Hepatocyte (in vitro differentiated cells): Measurements from ENCODE around the gene NRG3. TPM values are rescaled to one million over a fixed set of nuclear protein-coding genes. Genes with fewer than 3 reads are reported as not detected.

Experiments
- DNase-seq: peaks from one replicate; pipeline ENCODE4 v3.0.0-alpha.2; 2016; ENCODE audit warnings: low spot score
- H2AFZ ChIP-seq: fragments of 200-600 bp; sonication (generic); 2 replicates; pipeline ENCODE4 v1.6.0; 2016; ENCODE audit warnings: antibody characterized with exemption, mild to moderate bottlenecking
- H3K27ac ChIP-seq: fragments of 200-600 bp; sonication (generic); 2 replicates; pipeline ENCODE4 v1.5.1; 2016; ENCODE audit warnings: mild to moderate bottlenecking
- H3K27me3 ChIP-seq: fragments of 200-600 bp; sonication (generic); 2 replicates; pipeline ENCODE4 v1.6.1; 2016
- H3K36me3 ChIP-seq: fragments of 200-600 bp; sonication (generic); replicated peaks from 2 replicates; pipeline ENCODE4 v1.5.1; 2016; ENCODE audit warnings: low read depth; ENCODE audit not compliant: insufficient read depth
- H3K4me1 ChIP-seq: fragments of 200-600 bp; sonication (generic); 2 replicates; pipeline ENCODE4 v1.5.1; 2016; ENCODE audit warnings: mild to moderate bottlenecking, moderate library complexity; ENCODE audit not compliant: insufficient read depth
- H3K4me2 ChIP-seq: fragments of 200-600 bp; sonication (generic); 2 replicates; pipeline ENCODE4 v1.6.0; 2016
- H3K4me3 ChIP-seq: fragments of 200-600 bp; sonication (generic); 2 replicates; pipeline ENCODE4 v1.5.1; 2016; ENCODE audit warnings: mild to moderate bottlenecking
- H3K79me2 ChIP-seq: fragments of 200-600 bp; sonication (generic); 2 replicates; pipeline ENCODE4 v1.6.0; 2017; ENCODE audit warnings: mild to moderate bottlenecking
- H3K9me2 ChIP-seq: fragments of 200-600 bp; sonication (generic); replicated peaks from 2 replicates; pipeline ENCODE4 v1.6.0; 2017; ENCODE audit warnings: mild to moderate bottlenecking; ENCODE audit not compliant: insufficient read depth
- H3K9me3 ChIP-seq: fragments of 200-600 bp; sonication (generic); 2 replicates; pipeline ENCODE4 v1.5.1; 2016; ENCODE audit warnings: low read depth, mild to moderate bottlenecking
- H4K20me1 ChIP-seq: fragments of 200-600 bp; sonication (generic); 2 replicates; pipeline ENCODE4 v1.6.0; 2016; ENCODE audit warnings: mild to moderate bottlenecking; ENCODE audit not compliant: insufficient read depth, poor library complexity, severe bottlenecking
- EZH2 ChIP-seq: fragments of 200-600 bp; sonication (generic); IDR thresholded peaks from 2 replicates; pipeline ENCODE4 v1.6.1; 2016; ENCODE audit warnings: antibody characterized with exemption, mild to moderate bottlenecking, borderline replicate concordance
- EZH2phosphoT487 ChIP-seq: fragments of 200-600 bp; sonication (generic); IDR thresholded peaks from one replicate; pipeline ENCODE4 v1.6.1; 2018; ENCODE audit warnings: antibody characterized with exemption, mild to moderate bottlenecking, low read depth, moderate library complexity; ENCODE audit not compliant: unreplicated experiment, severe bottlenecking
- WGBS: methylation state at CpG from one replicate; pipeline ENCODE4 v1.1.6; 2016; ENCODE audit warnings: low lambda C conversion rate; ENCODE audit errors: missing lambda C conversion rate; 5-methylcytosine and 5-hydroxymethylcytosine counted together
- polyA plus RNA-seq: library from polyadenylated mRNA; unstranded; fragments of >200 nt; fragmentation: Nextera tagmentation; extraction: Ambion mirVana; gene quantifications from 2 replicates; pipeline ENCODE4 v1.2.1, GENCODE V29; 2016
- total RNA-seq: library from RNA; depleted of rRNA; stranded (reverse); fragments of >200 nt; gene quantifications from 2 replicates; pipeline ENCODE4 v1.2.3, GENCODE V29; 2014
- TF ChIP-seq, protein P1 (sequence below): fragments of 200-600 bp; sonication (generic); IDR thresholded peaks from 2 replicates; pipeline ENCODE4 v1.5.1; 2016; ENCODE audit warnings: antibody characterized with exemption, mild to moderate bottlenecking; ENCODE audit not compliant: poor library complexity

Gene NRG3
- total and polyA plus RNA-seq, 2 experiments from 2014 or later, result 0.57 to 2.0 TPM

DNA sequence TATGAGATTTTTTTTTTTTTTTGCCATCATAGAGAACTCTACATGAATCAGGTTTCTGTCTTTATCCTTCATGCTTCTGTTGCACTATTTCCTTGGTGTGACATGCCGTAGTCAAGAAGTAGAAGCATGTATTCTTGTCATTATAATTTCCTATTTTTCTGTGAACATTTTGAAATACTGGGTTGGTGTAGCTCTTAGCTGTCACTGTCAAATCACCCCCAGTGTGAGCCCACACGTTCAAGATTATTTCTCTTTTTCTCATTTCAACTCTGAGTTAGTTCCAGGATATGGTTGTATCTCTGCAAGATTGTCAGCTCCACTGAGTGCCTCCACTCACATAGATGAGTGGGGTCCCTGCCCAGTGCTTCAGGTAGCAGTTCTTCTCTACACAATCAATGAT lies 209.5 kb downstream of the NRG3 start:
- no peak overlapping the region for H3K4me3 ChIP-seq
- no peak overlapping the region for H3K27ac ChIP-seq
- H2AFZ ChIP-seq, result no peak overlapping the region
- H4K20me1 ChIP-seq, result no peaks in the 10 kb centered on the region
- TF ChIP-seq, protein P1, sequence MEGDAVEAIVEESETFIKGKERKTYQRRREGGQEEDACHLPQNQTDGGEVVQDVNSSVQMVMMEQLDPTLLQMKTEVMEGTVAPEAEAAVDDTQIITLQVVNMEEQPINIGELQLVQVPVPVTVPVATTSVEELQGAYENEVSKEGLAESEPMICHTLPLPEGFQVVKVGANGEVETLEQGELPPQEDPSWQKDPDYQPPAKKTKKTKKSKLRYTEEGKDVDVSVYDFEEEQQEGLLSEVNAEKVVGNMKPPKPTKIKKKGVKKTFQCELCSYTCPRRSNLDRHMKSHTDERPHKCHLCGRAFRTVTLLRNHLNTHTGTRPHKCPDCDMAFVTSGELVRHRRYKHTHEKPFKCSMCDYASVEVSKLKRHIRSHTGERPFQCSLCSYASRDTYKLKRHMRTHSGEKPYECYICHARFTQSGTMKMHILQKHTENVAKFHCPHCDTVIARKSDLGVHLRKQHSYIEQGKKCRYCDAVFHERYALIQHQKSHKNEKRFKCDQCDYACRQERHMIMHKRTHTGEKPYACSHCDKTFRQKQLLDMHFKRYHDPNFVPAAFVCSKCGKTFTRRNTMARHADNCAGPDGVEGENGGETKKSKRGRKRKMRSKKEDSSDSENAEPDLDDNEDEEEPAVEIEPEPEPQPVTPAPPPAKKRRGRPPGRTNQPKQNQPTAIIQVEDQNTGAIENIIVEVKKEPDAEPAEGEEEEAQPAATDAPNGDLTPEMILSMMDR, result no peak
- TF ChIP-seq EZH2 (no peak), EZH2phosphoT487 (no peak)
- H3K9me2 ChIP-seq, result no peaks in the 10 kb centered on the region
- WGBS, result 80% methylated on average over 2 of the region's 2 CpGs
- H3K4me2 ChIP-seq, result no peak overlapping the region
- no peak for DNase-seq
- H3K4me1 ChIP-seq, result no peaks in the 10 kb centered on the region
- no peaks in the 10 kb centered on the region for H3K9me3 ChIP-seq
- no peaks in the 10 kb centered on the region for H3K36me3 ChIP-seq
- H3K79me2 ChIP-seq, result no peaks in the 10 kb centered on the region
- no peaks in the 10 kb centered on the region for H3K27me3 ChIP-seq

DNA sequence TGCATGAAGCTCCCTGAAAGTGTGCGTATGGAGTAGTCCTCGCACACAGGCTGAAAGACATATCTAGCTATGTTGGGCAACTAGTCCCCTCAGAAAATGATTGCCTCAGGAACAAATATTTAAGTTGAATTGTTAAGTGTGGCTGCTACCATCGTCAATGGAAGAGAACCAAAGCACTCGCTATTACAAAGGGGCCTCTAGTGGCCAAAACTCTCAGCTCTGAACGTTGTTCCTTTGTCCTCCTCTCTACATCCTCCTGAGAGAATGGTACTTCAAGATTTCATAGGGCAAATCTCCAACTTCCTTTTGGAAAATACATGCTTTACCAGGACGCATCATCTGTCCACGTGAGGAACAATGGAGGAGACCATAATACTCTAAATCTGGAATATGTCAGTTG lies 209.9 kb downstream of the NRG3 start:
- H4K20me1 ChIP-seq, result no peaks in the 10 kb centered on the region
- no peak overlapping the region for H3K4me3 ChIP-seq
- no peak for DNase-seq
- TF ChIP-seq EZH2phosphoT487 (no peak), EZH2 (no peak)
- TF ChIP-seq, protein P1, result no peak
- no peaks in the 10 kb centered on the region for H3K79me2 ChIP-seq
- H3K9me3 ChIP-seq, result no peaks in the 10 kb centered on the region
- H3K36me3 ChIP-seq, result no peaks in the 10 kb centered on the region
- no peak overlapping the region for H3K4me2 ChIP-seq
- no peaks in the 10 kb centered on the region for H3K9me2 ChIP-seq
- whole genome bisulfite sequencing, result 70% methylated on average over 7 of the region's 7 CpGs
- no peak overlapping the region for H3K27ac ChIP-seq
- no peak overlapping the region for H2AFZ ChIP-seq
- H3K4me1 ChIP-seq, result no peaks in the 10 kb centered on the region
- no peaks in the 10 kb centered on the region for H3K27me3 ChIP-seq

DNA sequence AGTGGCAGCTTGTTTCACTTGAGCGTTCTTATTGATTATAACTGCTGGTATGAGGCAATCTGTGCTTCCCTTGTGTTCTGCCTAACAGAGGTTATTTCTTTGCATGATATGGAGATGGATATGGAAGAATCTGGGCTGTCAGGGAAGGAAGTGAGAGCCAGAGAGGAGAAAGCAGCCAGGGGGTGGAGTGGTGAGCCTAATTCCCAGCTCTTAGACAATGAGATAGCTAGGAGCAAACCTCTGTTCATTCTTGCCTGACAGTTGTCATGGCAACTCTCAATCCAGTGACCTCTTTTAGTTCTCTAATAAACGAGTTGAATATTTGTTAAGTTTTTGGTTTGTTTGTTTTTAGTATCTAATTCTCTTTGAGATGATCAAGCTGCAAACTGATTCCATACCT lies 214.3 kb downstream of the NRG3 start:
- Histone ChIP-seq H3K79me2 (no peaks in the 10 kb centered on the region), H3K4me2 (no peak overlapping the region), H3K27me3 (no peaks in the 10 kb centered on the region), H3K4me1 (no peaks in the 10 kb centered on the region), H3K36me3 (no peaks in the 10 kb centered on the region), H2AFZ (no peak overlapping the region), H3K9me3 (no peaks in the 10 kb centered on the region), H3K9me2 (no peaks in the 10 kb centered on the region), H3K4me3 (no peak overlapping the region), H4K20me1 (no peaks in the 10 kb centered on the region), H3K27ac (no peak overlapping the region)
- DNase-seq, result no peak
- TF ChIP-seq EZH2 (no peak), EZH2phosphoT487 (no peak)
- TF ChIP-seq, protein P1, result no peak
- WGBS, result 39% methylated on average over 2 of the region's 2 CpGs

DNA sequence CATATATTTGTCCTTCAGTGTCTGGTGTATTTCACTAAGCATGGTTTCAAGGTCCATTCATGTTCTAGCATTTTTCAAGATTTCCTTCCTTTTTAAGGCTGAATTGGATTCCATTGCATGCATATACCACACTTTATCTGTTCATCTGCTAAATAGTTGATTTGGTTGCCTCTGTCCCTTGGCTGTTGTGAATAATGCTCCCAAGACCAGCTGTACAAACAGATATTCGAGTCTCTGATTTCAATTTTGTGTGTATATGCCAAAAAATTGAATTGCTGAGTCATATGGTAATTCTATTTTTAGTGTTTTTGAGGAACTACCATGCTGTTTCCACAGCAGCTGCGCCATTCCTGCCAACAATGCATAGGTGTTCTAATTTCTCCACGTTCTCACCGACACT lies 216.4 kb downstream of the NRG3 start:
- H3K36me3 ChIP-seq, result no peaks in the 10 kb centered on the region
- no peaks in the 10 kb centered on the region for H3K9me3 ChIP-seq
- no peaks in the 10 kb centered on the region for H4K20me1 ChIP-seq
- no peak overlapping the region for H3K27ac ChIP-seq
- DNase-seq, result no peak
- TF ChIP-seq EZH2 (no peak), EZH2phosphoT487 (no peak)
- TF ChIP-seq, protein P1, result no peak
- no peak overlapping the region for H3K4me2 ChIP-seq
- no peaks in the 10 kb centered on the region for H3K9me2 ChIP-seq
- H3K27me3 ChIP-seq, result no peaks in the 10 kb centered on the region
- H3K79me2 ChIP-seq, result no peaks in the 10 kb centered on the region
- no peak overlapping the region for H2AFZ ChIP-seq
- H3K4me3 ChIP-seq, result no peak overlapping the region
- H3K4me1 ChIP-seq, result no peaks in the 10 kb centered on the region
- WGBS, result 91% methylated on average over 4 of the region's 4 CpGs
